Subcutaneous adipose tissue (tissue), 4 donors: Measurements from ENCODE around the gene DMD. TPM values are rescaled to one million over a fixed set of nuclear protein-coding genes. Genes with fewer than 3 reads are reported as not detected.

Source experiments
- total RNA-seq, 4 donors: library from RNA; depleted of rRNA; stranded (reverse); fragments of >200 nt; gene quantifications; one replicate each; pipeline ENCODE4 v1.1.0, GENCODE V29; 2016
- TF ChIP-seq, protein P1 (sequence below): fragments of 450-650 bp; IDR thresholded peaks from one replicate; pipeline ENCODE4 v1.5.1; 2016; ENCODE audit warnings: low read depth, mild to moderate bottlenecking, control low read depth, antibody characterized with exemption, moderate library complexity

DMD gene
- total RNA-seq, 4 donors from 2014 or later: 35.7 to 87.2 (median 72.1) TPM

DNA sequence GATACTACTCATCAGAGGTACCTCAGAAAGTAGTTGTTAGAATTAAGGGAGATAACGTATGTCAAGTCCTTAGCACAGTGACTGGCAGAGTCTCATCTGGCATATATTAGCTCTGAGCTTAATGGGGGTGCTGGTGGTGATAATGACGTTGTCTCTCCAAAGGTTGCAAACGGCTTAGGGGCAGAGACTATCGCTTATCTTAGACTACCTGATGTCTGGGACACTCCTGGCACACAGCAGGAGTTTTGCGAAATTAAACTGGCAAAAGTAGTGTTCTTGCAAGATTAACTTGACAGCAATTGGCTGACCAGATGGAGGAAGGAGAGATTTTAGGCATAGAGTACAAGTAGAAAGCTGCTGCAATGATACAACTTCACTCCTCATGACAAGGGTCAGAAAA is 1839.4 kb downstream of the DMD start:
- TF ChIP-seq, protein P1, sequence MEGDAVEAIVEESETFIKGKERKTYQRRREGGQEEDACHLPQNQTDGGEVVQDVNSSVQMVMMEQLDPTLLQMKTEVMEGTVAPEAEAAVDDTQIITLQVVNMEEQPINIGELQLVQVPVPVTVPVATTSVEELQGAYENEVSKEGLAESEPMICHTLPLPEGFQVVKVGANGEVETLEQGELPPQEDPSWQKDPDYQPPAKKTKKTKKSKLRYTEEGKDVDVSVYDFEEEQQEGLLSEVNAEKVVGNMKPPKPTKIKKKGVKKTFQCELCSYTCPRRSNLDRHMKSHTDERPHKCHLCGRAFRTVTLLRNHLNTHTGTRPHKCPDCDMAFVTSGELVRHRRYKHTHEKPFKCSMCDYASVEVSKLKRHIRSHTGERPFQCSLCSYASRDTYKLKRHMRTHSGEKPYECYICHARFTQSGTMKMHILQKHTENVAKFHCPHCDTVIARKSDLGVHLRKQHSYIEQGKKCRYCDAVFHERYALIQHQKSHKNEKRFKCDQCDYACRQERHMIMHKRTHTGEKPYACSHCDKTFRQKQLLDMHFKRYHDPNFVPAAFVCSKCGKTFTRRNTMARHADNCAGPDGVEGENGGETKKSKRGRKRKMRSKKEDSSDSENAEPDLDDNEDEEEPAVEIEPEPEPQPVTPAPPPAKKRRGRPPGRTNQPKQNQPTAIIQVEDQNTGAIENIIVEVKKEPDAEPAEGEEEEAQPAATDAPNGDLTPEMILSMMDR: no peak

DNA sequence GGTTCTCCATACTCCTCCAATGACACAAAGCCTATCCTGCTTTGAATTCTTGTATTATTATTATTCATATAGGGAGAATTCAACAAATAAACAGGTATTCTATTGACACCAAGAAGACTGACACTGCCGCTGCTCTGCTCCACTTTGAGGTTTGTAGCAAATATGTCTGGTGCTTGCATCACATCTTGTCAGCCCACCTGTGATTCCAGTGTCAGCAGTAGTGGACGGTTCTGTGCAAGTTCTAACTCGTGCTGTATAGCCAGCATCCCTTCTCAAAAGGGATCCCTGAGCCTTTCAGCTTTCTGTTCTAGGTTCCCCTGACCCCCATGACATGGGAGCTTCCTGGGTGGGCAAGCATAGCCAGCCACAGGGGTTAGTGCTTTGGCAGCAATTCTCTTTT is 1843.5 kb downstream of the DMD start:
- TF ChIP-seq, protein P1: no peak

DNA sequence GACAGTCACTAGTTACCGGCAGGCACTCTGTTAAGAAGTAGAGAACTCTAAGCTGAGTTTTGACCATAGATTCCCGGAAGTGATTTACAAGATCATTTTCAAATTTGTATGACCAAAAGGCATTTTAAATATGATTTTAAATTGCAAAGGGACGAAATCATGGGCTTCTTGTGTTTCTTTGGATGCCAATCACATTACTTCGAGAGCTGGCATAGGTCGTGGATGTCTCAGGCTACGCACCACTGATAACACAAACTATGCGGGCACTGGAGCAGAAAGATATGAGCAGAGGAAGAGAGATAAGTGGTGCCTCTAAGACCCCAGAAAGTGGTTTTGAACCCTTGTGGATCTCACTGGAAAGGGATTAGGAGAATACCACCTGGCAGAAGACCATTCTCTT is 1845.3 kb downstream of the DMD start:
- TF ChIP-seq, protein P1: no peak

GRCh38 chrX:31356275-31357212 is 1854.8 kb downstream of the DMD start:
- TF ChIP-seq, protein P1: no peak

- TF ChIP-seq, protein P1: no peak
These were observed 1856.0 kb downstream of the DMD start for GRCh38 chrX:31355206-31355955.

DNA sequence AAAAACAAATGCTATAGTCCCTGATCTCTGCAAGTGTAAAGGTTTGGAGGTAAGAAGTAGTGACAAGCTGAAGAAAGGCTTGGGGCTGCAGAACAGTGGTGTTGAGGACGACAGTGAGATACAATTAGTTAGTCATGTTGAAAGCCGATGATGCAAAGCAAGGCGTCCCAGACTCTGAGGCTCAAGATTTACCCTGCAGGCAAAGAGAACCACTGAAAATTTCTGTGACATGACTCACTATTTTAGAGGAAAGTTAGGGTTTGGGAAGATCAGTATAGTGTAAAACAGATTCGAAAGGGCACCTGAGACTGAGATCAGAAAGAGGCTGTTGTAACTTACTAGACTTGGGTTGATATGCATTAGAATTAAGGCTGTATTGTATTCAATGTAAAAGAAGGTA is 1858.3 kb downstream of the DMD start:
- TF ChIP-seq, protein P1: no peak

GRCh38 chrX:31350808-31351074 is 1860.6 kb downstream of the DMD start:
- TF ChIP-seq, protein P1: no peak
